OCI-LY1 (cell line): Measurements from ENCODE around the gene CCDC27.

Experiments used
- H2AFZ ChIP-seq: fragments of 200-600 bp; sonication (generic), shearing (Covaris generic); 2 replicates; pipeline ENCODE4 v1.6.0; 2014; ENCODE audit warnings: antibody characterized with exemption, mild to moderate bottlenecking, low read length
- H3F3A ChIP-seq: fragments of 200-600 bp; sonication (generic), shearing (Covaris generic); 2 replicates; pipeline ENCODE4 v1.6.0; 2014; ENCODE audit warnings: mild to moderate bottlenecking, antibody characterized with exemption, low read length, moderate library complexity; ENCODE audit not compliant: insufficient read depth
- H3K27ac ChIP-seq: fragments of 200-600 bp; sonication (generic); 2 replicates; pipeline ENCODE4 v1.5.1; 2014; ENCODE audit warnings: low read length, mixed run types, mild to moderate bottlenecking, low read depth; ENCODE audit not compliant: poor library complexity, severe bottlenecking
- H3K27me3 ChIP-seq: fragments of 200-600 bp; sonication (generic); 2 replicates; pipeline ENCODE4 v1.6.0; 2014; ENCODE audit warnings: antibody characterized with exemption, mild to moderate bottlenecking, low read length, moderate library complexity; ENCODE audit not compliant: insufficient read depth
- H3K36me3 ChIP-seq: fragments of 200-600 bp; sonication (generic); 2 replicates; pipeline ENCODE4 v1.6.1; 2014; ENCODE audit warnings: mild to moderate bottlenecking, antibody characterized with exemption, low read length, moderate library complexity, mixed read lengths; ENCODE audit not compliant: insufficient read depth
- H3K4me1 ChIP-seq: fragments of 200-600 bp; sonication (generic); 2 replicates; pipeline ENCODE4 v1.5.1; 2014; ENCODE audit warnings: mild to moderate bottlenecking, low read length, moderate library complexity; ENCODE audit not compliant: insufficient read depth, severe bottlenecking
- H3K4me2 ChIP-seq: fragments of 200-600 bp; sonication (generic), shearing (Covaris generic); 2 replicates; pipeline ENCODE4 v1.6.1; 2014; ENCODE audit warnings: low read length
- H3K4me3 ChIP-seq: fragments of 200-600 bp; sonication (generic); 2 replicates; pipeline ENCODE4 v1.5.1; 2014; ENCODE audit warnings: low read length, low read depth, mild to moderate bottlenecking, mixed read lengths; ENCODE audit not compliant: poor library complexity, severe bottlenecking
- H3K79me2 ChIP-seq: fragments of 200-600 bp; shearing (Covaris generic); 2 replicates; pipeline ENCODE4 v1.6.1; 2016; ENCODE audit warnings: mixed run types, low read length, mixed read lengths; ENCODE audit not compliant: insufficient read depth
- H3K9ac ChIP-seq: fragments of 200-600 bp; sonication (generic), shearing (Covaris generic); 2 replicates; pipeline ENCODE4 v1.6.1; 2014; ENCODE audit warnings: mild to moderate bottlenecking, low read length, mixed read lengths
- H3K9me2 ChIP-seq: fragments of 200-600 bp; sonication (generic), shearing (Covaris generic); 2 replicates; pipeline ENCODE4 v1.6.1; 2014; ENCODE audit warnings: low read depth, mild to moderate bottlenecking, low read length, mixed read lengths
- H3K9me3 ChIP-seq: fragments of 200-600 bp; shearing (Covaris generic); 2 replicates; pipeline ENCODE4 v1.6.1; 2014; ENCODE audit warnings: low read length, mixed read lengths
- H4K20me1 ChIP-seq: fragments of 200-600 bp; sonication (generic), shearing (Covaris generic); 2 replicates; pipeline ENCODE4 v1.6.0; 2016; ENCODE audit warnings: mild to moderate bottlenecking, low read length; ENCODE audit not compliant: insufficient read depth
- EZH2 ChIP-seq: fragments of 200-600 bp; sonication (generic), shearing (Covaris generic); IDR thresholded peaks from 2 replicates; pipeline ENCODE4 v1.8.0; 2017; ENCODE audit warnings: borderline replicate concordance, mixed run types, mild to moderate bottlenecking, antibody characterized with exemption, low read length, moderate library complexity, mixed read lengths
- TF ChIP-seq, protein P1 (sequence below): fragments of 200-600 bp; sonication (generic), shearing (Covaris generic); IDR thresholded peaks from 2 replicates; pipeline ENCODE4 v1.5.1; 2017; ENCODE audit warnings: mild to moderate bottlenecking, antibody characterized with exemption, low read length, moderate library complexity, mixed read lengths

CCDC27 gene

DNA sequence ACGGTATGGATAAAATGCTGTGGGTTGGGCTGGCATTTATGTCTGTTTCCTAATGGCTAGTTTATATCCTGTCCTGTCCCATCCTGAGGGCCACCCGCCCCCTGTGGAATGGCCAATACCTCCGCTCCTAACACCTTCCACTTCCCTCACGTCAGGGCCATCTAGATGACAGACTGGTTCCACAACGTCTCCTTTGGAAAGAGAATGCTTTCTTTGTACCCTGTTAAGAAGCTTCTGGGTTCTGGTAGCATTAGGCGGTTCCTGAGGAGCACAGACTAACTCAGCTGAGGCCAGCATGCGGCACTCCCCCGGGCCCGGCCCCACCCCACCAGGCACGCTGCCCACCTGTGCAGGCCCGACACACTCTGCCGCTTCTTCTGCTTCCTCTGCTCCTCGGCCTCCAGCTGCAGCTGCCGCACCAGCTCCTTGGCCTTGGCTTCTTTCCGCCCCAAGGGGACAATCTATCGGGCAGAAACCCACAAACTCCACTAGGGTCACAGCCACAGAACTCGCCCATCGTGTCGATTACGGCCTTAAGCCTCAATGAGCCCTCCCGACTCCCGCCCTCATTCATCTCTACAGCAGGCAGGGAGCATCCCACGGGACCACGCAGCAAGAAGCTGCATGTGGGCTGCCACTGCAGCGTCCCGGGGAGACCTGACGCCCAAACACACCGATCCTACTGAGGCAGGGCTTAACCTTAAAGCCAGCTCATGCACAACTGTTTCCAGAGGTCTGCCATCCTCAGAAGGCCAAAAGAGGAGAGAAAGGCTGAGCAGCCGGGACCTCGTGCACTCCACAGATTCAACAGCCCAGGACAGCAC lies 31.6 kb downstream of the CCDC27 start:
- peaks cover 84% of the 10 kb centered on the region for H3K36me3 ChIP-seq
- no peak for TF ChIP-seq EZH2
- TF ChIP-seq, protein P1, sequence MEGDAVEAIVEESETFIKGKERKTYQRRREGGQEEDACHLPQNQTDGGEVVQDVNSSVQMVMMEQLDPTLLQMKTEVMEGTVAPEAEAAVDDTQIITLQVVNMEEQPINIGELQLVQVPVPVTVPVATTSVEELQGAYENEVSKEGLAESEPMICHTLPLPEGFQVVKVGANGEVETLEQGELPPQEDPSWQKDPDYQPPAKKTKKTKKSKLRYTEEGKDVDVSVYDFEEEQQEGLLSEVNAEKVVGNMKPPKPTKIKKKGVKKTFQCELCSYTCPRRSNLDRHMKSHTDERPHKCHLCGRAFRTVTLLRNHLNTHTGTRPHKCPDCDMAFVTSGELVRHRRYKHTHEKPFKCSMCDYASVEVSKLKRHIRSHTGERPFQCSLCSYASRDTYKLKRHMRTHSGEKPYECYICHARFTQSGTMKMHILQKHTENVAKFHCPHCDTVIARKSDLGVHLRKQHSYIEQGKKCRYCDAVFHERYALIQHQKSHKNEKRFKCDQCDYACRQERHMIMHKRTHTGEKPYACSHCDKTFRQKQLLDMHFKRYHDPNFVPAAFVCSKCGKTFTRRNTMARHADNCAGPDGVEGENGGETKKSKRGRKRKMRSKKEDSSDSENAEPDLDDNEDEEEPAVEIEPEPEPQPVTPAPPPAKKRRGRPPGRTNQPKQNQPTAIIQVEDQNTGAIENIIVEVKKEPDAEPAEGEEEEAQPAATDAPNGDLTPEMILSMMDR: no peak
- no peak overlapping the region for H3K27ac ChIP-seq
- H3K4me3 ChIP-seq: no peak overlapping the region
- H3K9me2 ChIP-seq: no peaks in the 10 kb centered on the region
- H3K4me1 ChIP-seq: no peaks in the 10 kb centered on the region
- H2AFZ ChIP-seq: no peak overlapping the region
- no peak overlapping the region for H3K4me2 ChIP-seq
- no peaks in the 10 kb centered on the region for H3F3A ChIP-seq
- no peaks in the 10 kb centered on the region for H3K27me3 ChIP-seq
- no peaks in the 10 kb centered on the region for H3K79me2 ChIP-seq
- no peak overlapping the region for H3K9ac ChIP-seq
- H4K20me1 ChIP-seq: no peaks in the 10 kb centered on the region
- H3K9me3 ChIP-seq: no peaks in the 10 kb centered on the region

DNA sequence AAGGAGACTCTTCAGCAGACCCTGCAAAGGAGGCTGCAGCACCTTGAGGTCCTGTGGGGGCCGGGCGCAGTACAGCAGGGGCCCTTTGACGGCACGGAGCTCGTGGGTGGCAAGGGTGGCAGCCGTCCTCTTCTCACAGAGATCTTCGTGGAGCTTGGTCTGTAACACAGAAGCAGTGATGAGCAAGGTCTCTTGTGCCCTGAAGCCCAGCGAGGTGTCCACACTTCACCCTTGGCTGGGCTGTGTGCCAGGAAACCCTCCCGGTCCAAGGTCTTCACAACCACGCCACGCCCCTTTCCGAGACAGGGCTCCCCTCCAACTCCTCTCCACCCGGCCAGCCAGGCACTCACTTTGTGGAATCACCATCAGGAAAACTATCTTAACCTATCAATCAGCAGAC lies 32.8 kb downstream of the CCDC27 start:
- TF ChIP-seq, protein P1: no peak
- no peak for TF ChIP-seq EZH2
- no peak overlapping the region for H2AFZ ChIP-seq
- no peaks in the 10 kb centered on the region for H3K4me1 ChIP-seq
- no peak overlapping the region for H3K9ac ChIP-seq
- H3K9me2 ChIP-seq: no peaks in the 10 kb centered on the region
- H3K4me2 ChIP-seq: no peak overlapping the region
- H3K9me3 ChIP-seq: no peaks in the 10 kb centered on the region
- H3F3A ChIP-seq: no peaks in the 10 kb centered on the region
- no peaks in the 10 kb centered on the region for H3K79me2 ChIP-seq
- no peaks in the 10 kb centered on the region for H4K20me1 ChIP-seq
- H3K27me3 ChIP-seq: no peaks in the 10 kb centered on the region
- H3K27ac ChIP-seq: no peak overlapping the region
- no peak overlapping the region for H3K4me3 ChIP-seq
- peaks cover 72% of the 10 kb centered on the region for H3K36me3 ChIP-seq

GRCh38 chr1:3785456-3786157 lies 33.4 kb downstream of the CCDC27 start:
- Histone ChIP-seq H3K79me2 (no peaks in the 10 kb centered on the region), H3K27me3 (no peaks in the 10 kb centered on the region), H3K27ac (no peak overlapping the region), H3K9me2 (no peaks in the 10 kb centered on the region), H3K4me3 (no peak overlapping the region), H3F3A (no peaks in the 10 kb centered on the region), H3K9ac (no peak overlapping the region), H2AFZ (no peak overlapping the region), H3K9me3 (no peaks in the 10 kb centered on the region), H3K4me2 (no peak overlapping the region), H3K36me3 (peaks cover 70% of the 10 kb centered on the region), H4K20me1 (no peaks in the 10 kb centered on the region), H3K4me1 (no peaks in the 10 kb centered on the region)
- TF ChIP-seq, protein P1: peak; percentile 95
- TF ChIP-seq EZH2: no peak
